ENCODE data around the gene FRG2B. TPM values are rescaled to one million over a fixed set of nuclear protein-coding genes. Genes with fewer than 3 reads are reported as not detected.
"Not testable (repeated sequence)": the region's sequence is repeated elsewhere in the genome, so short reads cannot be mapped to it uniquely, and the experiment has no call there.

Gene FRG2B
- total RNA-seq, 1 donor from 2014 or later: not detected

DNA sequence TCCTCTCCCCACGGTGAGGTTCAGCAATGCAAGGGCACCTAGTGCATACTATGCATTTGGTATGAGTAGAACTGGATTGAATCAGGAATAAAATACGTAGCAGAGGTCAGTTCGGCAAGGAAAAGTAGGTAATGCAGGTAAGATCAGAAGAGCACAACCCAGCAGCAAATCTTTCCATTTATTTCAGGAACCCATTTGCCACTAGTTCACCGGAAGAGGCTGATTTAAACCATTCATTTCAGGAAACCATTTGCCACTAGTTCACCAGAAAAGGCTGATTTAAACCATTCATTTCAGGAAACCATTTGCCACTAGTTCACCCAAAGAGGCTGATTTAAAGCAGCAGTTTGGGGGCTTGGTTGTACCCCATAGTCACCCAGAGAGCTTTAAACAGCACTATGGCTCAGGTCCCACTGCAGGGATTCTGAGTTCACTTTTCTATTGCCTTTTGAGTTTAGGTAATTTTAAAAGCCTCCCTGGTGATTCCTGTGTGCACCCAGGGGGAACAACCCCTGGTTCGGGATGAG lies 4.2 kb upstream of the FRG2B start:
- not testable (repeated sequence) for H3K4me1 Mint-ChIP-seq (ENCODE audit: low read depth, unreplicated experiment); H3K4me3 Mint-ChIP-seq (ENCODE audit: unreplicated experiment); H3K9me3 Mint-ChIP-seq (ENCODE audit: unreplicated experiment); H3K27me3 Mint-ChIP-seq (ENCODE audit: unreplicated experiment); DNase-seq; H3K36me3 Mint-ChIP-seq (ENCODE audit: unreplicated experiment); H3K27ac Mint-ChIP-seq (ENCODE audit: unreplicated experiment)

GRCh38 chr10:133622544-133622943 lies 4.1 kb downstream of the FRG2B start:
- not testable (repeated sequence) for H3K4me1 Mint-ChIP-seq (ENCODE audit: low read depth, unreplicated experiment); H3K4me3 Mint-ChIP-seq (ENCODE audit: unreplicated experiment)

DNA sequence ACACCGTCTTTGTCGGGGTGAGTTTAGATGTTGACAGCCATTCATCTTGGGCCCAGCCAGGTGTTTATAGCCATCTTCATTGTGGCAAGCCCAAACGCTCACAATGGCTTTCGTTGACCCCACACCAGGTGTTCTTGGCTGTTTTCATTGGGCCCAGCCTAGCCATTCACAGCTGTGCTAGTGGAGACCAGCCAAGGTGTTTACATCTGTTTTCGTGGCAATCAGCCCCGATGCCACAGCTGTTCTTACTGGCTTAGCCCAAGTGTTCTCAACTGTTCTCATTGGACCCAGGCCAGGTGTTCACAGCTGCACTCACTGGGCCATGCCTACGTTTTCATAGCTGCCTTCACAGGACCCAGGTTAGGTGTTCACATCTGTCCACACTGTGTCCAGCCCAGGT lies 7.7 kb downstream of the FRG2B start:
- peaks cover 9% of the 10 kb centered on the region for H3K27me3 Mint-ChIP-seq (ENCODE audit: unreplicated experiment)
- TF ChIP-seq, protein P1, sequence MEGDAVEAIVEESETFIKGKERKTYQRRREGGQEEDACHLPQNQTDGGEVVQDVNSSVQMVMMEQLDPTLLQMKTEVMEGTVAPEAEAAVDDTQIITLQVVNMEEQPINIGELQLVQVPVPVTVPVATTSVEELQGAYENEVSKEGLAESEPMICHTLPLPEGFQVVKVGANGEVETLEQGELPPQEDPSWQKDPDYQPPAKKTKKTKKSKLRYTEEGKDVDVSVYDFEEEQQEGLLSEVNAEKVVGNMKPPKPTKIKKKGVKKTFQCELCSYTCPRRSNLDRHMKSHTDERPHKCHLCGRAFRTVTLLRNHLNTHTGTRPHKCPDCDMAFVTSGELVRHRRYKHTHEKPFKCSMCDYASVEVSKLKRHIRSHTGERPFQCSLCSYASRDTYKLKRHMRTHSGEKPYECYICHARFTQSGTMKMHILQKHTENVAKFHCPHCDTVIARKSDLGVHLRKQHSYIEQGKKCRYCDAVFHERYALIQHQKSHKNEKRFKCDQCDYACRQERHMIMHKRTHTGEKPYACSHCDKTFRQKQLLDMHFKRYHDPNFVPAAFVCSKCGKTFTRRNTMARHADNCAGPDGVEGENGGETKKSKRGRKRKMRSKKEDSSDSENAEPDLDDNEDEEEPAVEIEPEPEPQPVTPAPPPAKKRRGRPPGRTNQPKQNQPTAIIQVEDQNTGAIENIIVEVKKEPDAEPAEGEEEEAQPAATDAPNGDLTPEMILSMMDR (IDR thresholded peaks at IDR 0.05; ENCODE audit: partially characterized antibody, unreplicated experiment): no peak
- H3K9me3 Mint-ChIP-seq (ENCODE audit: unreplicated experiment): peaks cover 12% of the 10 kb centered on the region
- H3K4me3 Mint-ChIP-seq (ENCODE audit: unreplicated experiment): no peak overlapping the region
- H3K27ac Mint-ChIP-seq (ENCODE audit: unreplicated experiment): no peak overlapping the region
- peaks cover 6% of the 10 kb centered on the region for H3K36me3 Mint-ChIP-seq (ENCODE audit: unreplicated experiment)
- H3K4me1 Mint-ChIP-seq (ENCODE audit: low read depth, unreplicated experiment): no peaks in the 10 kb centered on the region
- no peak for DNase-seq

More at GRCh38 chr10:133622544-133622943, 4.1 kb downstream of the FRG2B start:
- H3K27me3 Mint-ChIP-seq (ENCODE audit: unreplicated experiment); H3K36me3 Mint-ChIP-seq (ENCODE audit: unreplicated experiment); H3K9me3 Mint-ChIP-seq (ENCODE audit: unreplicated experiment); DNase-seq; H3K27ac Mint-ChIP-seq (ENCODE audit: unreplicated experiment): not testable (repeated sequence)

GRCh38 chr10:133617196-133617595 lies 9.4 kb downstream of the FRG2B start:
- Mint-ChIP-seq H3K27me3 (ENCODE audit: unreplicated experiment) (peaks cover 10% of the 10 kb centered on the region), H3K36me3 (ENCODE audit: unreplicated experiment) (peaks cover 7% of the 10 kb centered on the region), H3K4me1 (ENCODE audit: low read depth, unreplicated experiment) (no peaks in the 10 kb centered on the region), H3K27ac (ENCODE audit: unreplicated experiment) (no peak overlapping the region), H3K4me3 (ENCODE audit: unreplicated experiment) (no peak overlapping the region), H3K9me3 (ENCODE audit: unreplicated experiment) (peaks cover 10% of the 10 kb centered on the region)
- TF ChIP-seq, protein P1 (IDR thresholded peaks at IDR 0.05; ENCODE audit: partially characterized antibody, unreplicated experiment): no peak
- DNase-seq: no peak

- H3K9me3 Mint-ChIP-seq (ENCODE audit: unreplicated experiment): peaks cover 10% of the 10 kb centered on the region
- no peak for DNase-seq
- peaks cover 8% of the 10 kb centered on the region for H3K27me3 Mint-ChIP-seq (ENCODE audit: unreplicated experiment)
- peaks cover 7% of the 10 kb centered on the region for H3K36me3 Mint-ChIP-seq (ENCODE audit: unreplicated experiment)
- TF ChIP-seq, protein P1 (IDR thresholded peaks at IDR 0.05; ENCODE audit: partially characterized antibody, unreplicated experiment): no peak
- no peak overlapping the region for H3K27ac Mint-ChIP-seq (ENCODE audit: unreplicated experiment)
- H3K4me3 Mint-ChIP-seq (ENCODE audit: unreplicated experiment): no peak overlapping the region
- H3K4me1 Mint-ChIP-seq (ENCODE audit: low read depth, unreplicated experiment): no peaks in the 10 kb centered on the region
Measured at GRCh38 chr10:133616371-133617130, 10.0 kb downstream of the FRG2B start.

Data from glutamatergic neuron (in vitro differentiated cells).